NK-92 (cell line): ENCODE data around the gene ANK2.

Experiments
- DNase-seq: peaks from one replicate; lab custom pipeline; 2025; ENCODE audit not compliant: unreplicated experiment; lab: John Stamatoyannopoulos, UW

The ANK2 gene

DNA sequence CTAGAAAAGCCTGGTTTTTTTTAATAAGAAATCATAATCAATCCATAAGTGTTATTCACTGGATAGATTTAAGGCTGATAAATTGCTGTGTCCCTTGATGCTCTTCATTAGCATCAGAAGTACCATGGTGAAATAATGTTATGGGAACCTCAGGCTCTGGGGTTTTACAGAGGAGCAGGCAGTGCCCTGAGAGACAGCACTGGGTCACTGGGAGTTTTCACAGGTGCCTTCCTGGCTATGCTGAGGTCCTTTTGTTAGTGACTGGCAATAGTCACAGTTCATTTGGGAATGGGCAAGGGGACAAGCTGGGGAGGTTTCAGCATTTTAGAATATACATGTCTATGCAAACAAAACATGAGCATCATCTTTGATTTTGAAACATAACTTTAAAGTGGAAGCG, 38.6 kb downstream of the ANK2 start:
- no peak for DNase-seq

DNA sequence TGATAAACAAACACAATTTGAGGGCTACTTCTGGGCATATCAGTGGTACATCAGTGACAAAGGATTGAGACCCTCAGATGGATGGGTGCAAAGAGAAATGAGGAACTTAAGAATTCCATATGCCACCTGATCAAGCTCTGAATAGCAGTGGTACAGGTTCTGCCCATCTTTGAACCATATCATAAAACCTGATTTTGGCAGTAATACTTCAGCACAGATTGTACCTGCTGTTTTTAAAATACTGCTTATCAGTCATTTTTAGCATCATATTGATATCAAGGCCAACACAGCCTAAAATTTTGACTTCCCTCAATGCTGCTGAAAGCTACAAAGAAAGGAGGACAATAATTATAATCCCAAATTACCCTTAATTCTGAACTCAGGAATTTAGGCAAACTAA, 41.5 kb downstream of the ANK2 start:
- no peak for DNase-seq

DNA sequence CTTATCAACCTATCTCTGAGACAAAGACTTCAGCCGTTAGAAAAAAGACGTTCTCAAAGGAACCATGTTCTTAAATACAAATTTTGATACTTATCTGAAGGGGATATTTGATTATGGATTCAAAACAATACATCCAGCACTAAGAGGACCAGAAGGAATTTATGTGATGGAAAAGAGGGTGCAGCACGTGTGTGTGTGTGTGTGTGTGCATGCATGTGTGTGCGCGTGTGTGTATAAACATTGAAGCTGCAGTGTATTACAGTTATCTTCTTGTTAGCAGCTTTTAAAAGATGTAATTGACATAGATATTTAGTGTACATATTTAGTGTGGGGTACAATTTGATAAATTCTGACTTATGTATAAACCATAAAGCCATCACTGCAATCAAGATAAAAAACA, 44.9 kb downstream of the ANK2 start:
- DNase-seq, result no peak

DNA sequence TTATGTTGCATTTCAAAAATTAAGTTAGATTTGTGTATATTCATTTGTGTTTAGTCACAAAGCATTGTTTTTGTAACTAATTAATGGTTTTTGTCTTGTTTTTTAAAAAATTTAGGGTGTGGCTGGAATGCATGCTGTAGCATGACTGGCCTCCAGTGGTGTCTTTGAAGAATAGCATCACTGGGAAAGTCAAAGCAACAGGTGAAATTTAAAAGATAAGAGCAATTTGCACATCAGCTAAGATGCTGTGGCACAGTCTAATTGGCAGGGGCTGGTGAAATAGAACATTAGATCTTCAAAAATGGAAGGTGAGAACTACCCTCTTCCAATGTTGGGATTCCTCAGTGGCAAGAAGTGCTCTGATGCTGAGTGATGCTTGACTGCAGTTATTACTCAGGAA, 45.3 kb downstream of the ANK2 start:
- no peak for DNase-seq

DNA sequence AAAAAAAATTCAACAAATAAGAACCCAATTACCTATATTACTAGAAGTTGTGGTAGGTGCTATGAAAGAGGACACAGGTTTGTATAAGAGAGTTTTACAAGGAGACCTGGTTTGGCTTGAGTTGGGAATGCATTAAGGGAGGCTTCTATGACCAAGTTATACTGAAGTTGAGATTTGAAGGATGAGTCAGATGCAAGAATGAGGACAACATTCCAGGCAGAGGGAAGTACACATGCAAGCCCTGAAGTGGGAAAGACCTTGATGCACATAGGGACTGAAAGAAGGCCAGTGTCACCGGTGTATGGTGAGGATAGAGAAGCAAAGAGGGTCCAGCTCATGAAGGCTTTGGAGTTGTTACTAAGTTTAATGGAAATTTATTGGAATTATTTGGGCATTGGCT, 52.2 kb downstream of the ANK2 start:
- no peak for DNase-seq

DNA sequence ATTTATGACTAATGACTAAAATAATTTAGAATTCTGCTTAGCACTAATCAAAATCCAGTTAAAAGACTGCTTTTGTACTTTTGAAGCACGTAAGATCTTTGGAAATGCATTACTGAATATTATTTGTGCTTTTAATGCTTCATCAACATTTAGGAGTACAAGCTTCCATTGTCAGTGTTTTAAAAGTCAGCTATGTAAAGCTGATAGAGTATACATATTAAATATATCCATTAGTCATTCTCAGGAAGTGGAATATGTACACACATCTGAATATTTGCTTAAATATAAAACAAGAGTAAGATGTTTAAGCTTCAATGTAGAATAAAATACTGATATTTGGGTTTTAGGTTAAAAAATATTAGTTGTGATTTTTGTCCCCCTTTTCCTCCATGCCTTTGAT, 54.1 kb downstream of the ANK2 start:
- DNase-seq, result no peak

DNA sequence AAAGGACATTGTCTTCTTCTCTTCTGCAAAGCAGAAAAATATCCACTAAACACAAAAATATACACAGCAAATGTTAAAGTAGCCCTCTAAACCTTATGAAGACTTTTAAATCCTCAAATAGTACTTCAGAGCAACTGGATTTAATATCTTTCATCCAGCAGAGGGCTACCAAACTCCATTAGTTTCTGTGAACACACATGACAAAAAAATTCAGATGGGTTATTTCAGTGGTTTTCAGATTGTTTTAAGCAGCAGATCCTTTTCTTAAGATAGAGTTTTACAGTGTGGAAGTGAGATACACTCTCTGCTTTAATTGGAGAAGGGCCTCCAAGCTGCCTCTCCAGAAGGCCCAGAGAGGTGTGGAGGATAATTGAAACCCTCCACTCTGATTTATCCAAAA, 56.7 kb downstream of the ANK2 start:
- DNase-seq, result no peak

DNA sequence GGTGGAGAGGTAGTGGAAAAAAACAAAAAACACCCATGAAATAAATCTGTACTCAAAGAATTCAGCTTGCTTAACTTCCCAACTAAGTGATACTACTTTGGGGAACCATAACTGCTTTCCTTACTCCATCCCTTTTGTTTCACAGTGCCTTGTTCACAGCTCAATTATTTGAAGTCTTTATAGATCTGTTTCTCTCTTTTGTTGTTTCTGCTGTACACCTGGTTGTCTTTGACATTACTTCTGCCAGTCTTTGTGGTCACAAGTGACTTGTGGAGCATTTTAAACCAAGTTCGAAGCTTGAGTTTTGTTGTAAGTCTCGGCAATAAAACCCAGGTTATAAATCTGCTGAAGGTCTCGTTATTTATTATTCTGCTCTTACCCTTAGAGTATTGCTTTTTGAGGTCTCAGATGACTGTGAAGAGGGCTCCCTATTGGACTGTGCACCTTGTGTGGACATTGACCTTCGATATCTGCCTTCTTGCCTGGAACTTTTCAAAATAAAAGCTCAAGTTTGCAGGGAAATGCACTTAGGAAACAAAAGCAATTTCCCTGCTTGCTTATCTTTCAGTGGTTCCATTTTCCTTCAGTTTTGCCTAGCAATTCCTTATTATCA, 59.8 kb downstream of the ANK2 start:
- no peak for DNase-seq

DNA sequence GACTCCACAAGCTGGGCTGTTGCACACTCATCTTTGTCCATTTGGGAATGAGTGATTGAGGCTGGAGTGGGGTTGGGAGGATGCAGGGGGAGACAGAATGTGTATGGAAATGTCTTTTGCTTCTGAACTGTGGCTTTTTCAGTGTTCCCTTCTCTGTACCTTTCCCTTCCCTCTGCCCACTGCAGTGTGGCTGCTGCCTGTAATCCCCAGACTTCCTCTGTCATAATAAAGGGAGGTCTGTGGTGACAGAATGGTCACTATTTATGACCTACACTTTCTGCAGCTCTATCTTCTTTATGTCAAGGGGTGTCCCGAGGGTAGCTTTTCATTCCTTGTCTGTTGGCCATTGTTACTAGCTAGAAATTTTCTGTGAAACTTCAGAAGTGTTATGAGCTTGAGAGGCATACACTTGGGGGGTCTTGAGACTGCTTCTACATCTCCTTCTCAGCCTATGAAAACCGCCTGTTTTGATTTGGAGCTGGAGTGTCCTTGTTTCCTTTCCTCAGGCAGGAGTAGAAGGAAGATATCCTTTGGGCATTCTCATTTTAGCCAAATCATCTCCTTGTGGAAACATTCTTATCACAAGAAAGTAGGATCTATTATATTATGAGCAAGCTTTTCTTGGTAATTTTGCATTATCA, 63.0 kb downstream of the ANK2 start:
- no peak for DNase-seq

DNA sequence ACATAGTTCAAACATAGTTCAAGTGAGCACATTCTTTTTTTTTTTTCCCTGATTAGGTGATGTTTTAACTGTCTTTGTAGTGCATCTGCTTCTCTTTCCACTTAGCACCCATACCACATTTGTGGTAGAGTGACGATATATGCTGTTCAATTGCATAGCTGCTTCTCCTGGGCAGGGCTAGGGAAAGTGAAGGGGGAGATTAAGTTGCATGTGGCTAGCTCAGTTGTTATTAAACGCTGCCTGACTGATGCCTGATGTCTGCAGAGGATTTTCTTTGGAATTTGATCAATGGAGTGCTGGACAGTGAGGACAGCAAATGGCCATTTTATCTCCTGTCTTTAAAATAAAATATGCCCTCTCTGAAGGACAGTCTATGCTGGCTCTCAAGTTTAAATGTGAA, 63.7 kb downstream of the ANK2 start:
- no peak for DNase-seq

DNA sequence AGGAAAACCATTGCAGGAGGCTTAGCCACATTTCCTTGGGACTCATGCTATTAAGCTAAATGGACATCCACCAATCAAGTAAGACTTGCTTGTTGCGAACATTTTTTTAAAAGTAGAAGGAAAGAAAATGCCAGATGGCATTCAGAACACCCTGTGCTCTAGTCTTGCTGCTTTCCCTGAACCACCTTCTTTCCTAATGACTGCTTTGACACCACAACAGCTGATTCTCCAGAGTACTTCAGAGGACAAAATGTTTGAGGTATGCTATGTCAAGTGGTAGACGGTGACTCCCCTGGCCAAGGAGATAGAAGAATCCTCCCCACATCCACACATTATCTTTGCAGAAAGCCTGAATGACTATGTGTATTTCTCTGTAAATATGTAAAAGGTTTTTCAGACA, 65.4 kb downstream of the ANK2 start:
- no peak for DNase-seq

DNA sequence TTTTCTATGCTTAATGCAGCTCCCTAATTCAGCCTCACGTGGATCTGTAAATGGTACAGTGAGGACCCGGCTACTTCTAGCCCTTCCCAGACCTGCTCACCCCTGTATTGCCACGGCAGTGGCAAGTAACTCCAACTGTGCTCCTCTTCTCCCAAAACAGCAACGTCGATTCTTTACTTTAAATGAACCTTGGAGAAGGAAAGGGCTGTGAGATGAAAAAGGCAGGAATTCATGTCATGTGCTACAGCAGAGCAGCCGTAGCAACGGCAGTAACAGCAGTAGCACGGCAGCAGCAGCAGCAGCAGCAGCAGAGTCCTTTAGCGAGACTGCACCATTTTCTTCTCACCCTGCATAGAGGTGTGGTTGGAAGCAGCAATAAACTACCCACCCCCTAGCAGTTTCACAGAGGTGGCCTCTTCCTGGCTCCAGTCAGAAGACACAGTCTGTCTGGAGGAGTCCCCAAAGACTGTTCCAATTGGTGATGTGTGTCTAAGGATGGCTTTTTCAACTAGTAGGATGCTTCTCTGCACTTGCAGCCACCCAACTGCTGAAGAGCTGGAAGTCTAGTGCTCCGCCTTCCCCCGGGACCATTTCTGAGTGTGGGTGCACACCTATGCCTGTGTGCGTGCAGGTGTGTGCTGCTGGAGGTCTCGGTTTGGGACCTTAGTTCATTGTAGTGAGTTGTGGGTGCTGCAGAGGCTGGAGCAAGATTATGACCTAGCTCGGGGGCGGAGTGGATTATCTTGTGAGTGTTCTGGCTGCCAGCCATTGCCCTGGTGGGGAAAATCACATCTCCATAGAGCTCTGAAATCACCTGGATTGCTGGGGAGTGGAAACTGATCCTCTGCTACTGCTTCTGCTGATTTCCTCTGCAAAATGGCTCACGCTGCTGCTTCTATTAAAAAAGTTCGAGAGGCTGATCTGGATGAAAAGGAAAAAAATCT, 67.2 kb downstream of the ANK2 start:
- no peak for DNase-seq

DNA sequence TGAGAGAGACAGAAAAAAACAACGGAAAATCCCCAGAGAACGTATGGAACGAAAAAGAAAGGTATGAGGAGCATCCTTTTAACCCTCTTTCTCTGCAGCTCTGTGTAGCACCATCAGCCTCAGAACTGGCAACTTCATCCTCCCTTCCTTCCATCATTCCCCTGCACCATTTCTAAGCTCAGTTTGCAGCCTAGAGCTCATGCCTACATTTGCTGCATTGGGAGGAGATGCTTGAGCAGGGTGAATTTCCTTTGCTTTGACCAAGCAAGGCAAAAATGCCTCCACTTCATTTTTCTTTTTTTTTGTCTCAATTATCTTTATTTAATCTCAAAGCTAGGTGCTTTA, 67.9 kb downstream of the ANK2 start:
- DNase-seq, result no peak

DNA sequence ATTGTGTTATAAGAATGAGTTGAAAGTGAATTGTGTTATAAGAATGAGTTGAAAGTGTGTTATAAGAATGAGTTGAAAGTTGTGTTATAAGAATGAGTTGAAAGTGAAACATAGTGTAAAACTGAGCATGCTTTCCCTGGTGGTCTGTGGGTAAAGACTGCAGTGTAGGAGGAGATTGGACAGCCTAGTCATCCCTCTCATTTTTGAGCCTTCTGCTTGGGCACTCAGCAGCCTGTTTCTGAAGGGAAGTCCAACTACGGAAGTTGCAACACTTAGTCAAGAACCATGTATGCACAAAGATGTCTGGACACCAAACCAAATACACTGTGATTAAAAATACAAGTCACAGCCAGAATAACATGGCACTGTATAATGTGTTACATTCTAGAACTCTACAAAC, 72.6 kb downstream of the ANK2 start:
- DNase-seq, result no peak

DNA sequence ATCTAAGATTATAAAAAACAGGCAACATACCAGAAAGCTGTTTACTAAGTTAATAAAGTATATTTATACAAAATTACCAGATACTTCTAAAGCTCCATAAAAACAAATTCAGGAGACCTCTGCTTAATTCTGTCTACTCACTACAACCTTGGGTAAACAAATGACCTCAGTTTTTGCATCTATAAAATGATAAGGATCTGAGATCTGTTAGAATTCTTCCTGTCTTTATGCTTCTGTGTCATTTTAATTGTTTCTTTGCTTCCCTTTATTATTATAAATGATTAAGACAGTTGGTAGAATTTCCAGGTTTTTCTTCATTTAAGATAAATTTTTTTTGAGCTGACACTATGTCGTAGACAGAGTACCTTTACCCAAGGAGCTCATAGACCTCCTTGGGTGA, 76.0 kb downstream of the ANK2 start:
- no peak for DNase-seq

DNA sequence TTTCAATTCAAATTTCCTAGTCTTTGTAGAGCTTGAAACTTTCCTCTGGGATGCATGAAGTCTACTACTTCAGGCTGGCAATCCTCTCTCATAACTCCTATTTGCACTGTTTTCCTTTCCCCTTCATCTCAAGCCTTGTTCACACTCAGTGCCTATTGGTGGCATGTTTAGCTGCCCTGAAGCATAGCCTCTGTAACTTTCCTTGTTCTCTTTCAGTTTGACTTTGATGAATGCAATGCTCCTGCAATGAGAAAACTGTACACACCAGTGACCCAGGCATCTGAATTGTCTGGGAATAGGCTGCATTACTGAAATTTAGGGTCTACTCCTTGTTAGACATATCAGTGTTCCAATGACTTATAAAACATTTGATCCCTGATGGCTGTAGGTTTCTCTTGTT, 81.7 kb downstream of the ANK2 start:
- DNase-seq, result no peak

DNA sequence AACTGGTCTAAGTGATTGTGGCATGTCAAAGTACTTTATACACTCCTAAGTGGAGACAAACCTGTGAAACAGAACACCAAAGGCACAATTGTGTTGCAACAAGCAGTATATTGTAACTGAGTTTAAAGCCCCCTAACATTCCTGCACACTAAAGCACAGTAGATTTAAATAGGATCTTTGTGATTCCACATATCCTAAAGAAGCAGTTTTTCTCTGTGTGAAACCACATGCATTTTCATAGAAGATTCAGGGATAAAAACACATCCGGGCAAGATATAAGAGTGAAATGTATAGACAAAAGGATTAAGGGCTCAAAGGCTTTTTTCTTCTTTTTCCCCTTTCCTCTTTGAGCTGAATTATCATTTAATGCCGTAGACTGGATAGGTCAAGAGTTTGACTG, 82.2 kb downstream of the ANK2 start:
- no peak for DNase-seq

DNA sequence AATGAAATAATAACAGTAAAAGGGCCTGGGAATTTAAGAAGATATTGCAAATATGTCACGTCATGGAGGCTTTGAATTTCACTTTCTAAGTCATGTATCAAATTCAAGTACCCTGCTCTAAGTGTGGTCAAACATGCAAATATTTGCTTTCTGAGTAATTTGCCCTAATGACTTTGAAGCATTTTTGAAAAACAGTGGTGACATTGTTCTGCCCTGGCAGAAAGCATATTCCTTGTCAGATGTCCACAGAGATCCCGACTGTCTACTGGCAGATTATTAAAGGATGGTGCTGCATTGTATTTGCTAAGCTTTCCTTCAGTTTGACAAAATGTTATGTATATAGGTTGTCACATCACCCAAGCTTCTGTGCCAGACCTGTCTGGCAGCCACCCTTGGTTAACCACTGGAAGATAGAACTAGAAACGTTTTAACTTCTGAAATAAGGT, 92.5 kb downstream of the ANK2 start:
- no peak for DNase-seq

DNA sequence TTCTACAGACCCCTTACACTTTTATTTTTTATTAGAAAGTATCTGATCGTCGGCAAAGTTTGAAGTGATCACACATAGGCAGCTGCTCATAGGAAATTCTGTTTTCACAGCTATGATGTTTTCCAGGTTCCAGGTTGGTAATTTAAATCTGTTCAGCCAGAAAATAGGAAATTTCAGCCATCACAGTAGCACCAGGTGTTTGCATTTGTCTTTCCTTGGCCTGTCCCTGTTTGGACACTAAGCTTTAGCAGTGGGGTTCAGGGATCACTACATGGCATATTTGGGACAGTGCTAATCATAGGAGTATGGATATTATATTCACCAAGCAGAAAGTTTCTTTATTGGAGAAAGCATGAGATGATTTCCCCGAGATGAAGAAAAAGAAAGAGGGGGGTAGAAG, 92.9 kb downstream of the ANK2 start:
- DNase-seq, result no peak

DNA sequence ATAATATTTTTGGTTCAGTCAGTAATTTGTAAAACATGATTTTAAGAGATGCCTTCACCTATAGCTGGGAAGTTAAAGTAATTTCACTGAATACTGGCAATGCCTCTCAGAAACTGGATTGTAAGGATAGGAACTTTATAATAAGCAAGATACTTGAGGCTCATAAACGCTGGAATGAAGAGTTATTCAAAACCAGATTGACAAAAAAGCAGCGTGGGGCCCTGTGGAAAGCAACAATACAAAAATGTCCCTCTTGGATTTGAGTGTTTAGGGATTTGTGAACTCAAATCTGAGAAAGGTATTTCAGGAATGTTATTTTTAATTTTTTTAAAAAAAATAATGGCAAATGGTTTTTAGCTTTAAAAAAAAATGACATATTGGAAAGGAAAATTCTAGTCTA, 94.6 kb downstream of the ANK2 start:
- no peak for DNase-seq

DNA sequence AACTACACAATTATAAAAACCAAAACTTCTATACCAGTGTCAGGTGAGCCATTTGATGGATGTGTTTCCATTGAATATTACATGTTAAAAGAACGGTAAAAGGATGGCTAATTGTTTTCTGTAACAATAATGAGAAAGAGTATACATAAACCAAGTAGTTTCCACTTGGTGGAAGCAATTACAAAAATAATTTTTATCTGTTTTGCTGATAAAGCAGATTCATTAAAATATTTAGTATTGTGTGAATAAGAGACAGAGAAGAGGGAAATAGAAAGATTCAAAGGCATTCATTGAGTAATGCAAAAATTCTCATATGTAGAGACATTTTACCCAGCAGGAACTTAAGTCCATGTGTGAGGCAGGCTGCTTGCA, 95.7 kb downstream of the ANK2 start:
- DNase-seq, result no peak

DNA sequence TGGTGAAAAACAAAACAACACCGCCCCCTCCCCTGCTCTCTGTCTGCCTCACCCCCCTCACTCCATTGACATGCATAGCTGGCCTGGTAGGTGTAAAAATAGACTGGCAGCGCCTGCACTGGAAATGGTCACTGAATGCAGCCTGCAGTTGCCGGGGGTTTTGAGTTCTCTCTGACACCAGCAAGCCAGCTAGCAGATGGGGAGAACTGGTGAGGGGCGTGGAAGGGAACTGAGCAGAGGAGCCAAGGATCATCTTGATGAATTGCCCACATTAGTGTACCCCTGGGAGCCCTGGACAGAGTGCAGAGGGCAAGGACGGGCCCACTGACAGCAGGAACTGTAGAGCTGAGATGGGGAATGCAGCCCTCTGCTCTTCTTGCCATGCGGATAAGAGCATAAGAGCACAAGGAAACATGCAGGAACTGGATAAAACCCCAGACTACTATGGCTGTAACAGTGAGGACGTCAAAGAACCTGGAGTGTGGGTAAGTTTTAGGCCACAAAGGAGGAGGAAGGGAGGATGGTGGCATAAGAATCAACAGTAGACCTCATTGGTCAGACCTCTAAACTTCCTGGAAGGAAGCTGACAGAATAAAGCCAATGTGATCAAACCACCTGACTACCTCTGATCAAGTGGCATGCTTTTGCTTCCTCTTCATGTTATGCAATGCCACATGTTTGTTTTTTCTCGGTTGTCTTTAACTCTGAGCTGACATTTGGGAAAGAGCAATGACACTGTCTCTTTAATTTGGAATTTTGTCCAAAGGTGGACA, 96.3 kb downstream of the ANK2 start:
- DNase-seq, result no peak
